Measurements from ENCODE around the gene PLEK2. TPM values are rescaled to one million over a fixed set of nuclear protein-coding genes. Genes with fewer than 3 reads are reported as not detected.

Gene PLEK2
- polyA plus RNA-seq, 1 experiment, result 1.6 TPM

- ChIA-PET POLR2A (no interaction called here), CTCF (no interaction called here)
- no peak for TF ChIP-seq CTCF (IDR thresholded peaks at IDR 0.05; ENCODE audit: low read depth, low read length)
- peaks cover 17% of the 10 kb centered on the region for H3K27me3 ChIP-seq (ENCODE audit: control insufficient read depth, insufficient read depth, low read length)
- no peak overlapping the region for H3K4me3 ChIP-seq (ENCODE audit: low read depth, low read length)
- H3K9me3 ChIP-seq (ENCODE audit: control insufficient read depth, insufficient read depth, low read length), result no peaks in the 10 kb centered on the region
- no peak overlapping the region for H3K27ac ChIP-seq (ENCODE audit: low read depth, low read length)
- DNase-seq (ENCODE audit: low read depth, low spot score), result no peak
Measured at GRCh38 chr14:67440513-67440912, 28.5 kb upstream of the PLEK2 start.

GRCh38 chr14:67438969-67439368 is 27.0 kb upstream of the PLEK2 start:
- no peak for TF ChIP-seq CTCF (IDR thresholded peaks at IDR 0.05; ENCODE audit: low read depth, low read length)
- CTCF ChIA-PET, result interaction anchor here (1.6 kb wide), 1 partner anchor 12 kb away, joined by 5 read pairs; no protein-coding TSS in a partner anchor

GRCh38 chr14:67436006-67436866 is 24.3 kb upstream of the PLEK2 start:
- POLR2A ChIA-PET, result interaction anchor here (0.6 kb wide), 1 partner anchor 88 kb away, joined by 6 read pairs; no protein-coding TSS in a partner anchor
- Histone ChIP-seq H3K27me3 (ENCODE audit: control insufficient read depth, insufficient read depth, low read length) (peaks cover 27% of the 10 kb centered on the region), H3K4me3 (ENCODE audit: low read depth, low read length) (no peak overlapping the region), H3K27ac (ENCODE audit: low read depth, low read length) (no peak overlapping the region), H3K9me3 (ENCODE audit: control insufficient read depth, insufficient read depth, low read length) (no peaks in the 10 kb centered on the region)
- no peak for DNase-seq (ENCODE audit: low read depth, low spot score)
- TF ChIP-seq CTCF (IDR thresholded peaks at IDR 0.05; ENCODE audit: low read depth, low read length), result no peak
- CTCF ChIA-PET, result interaction anchor here (0.6 to 0.9 kb wide), 4 partner anchors 9 to 1077 kb away, joined by 3 read pairs; no protein-coding TSS in a partner anchor

More at GRCh38 chr14:67438969-67439368, 27.0 kb upstream of the PLEK2 start:
- no peak overlapping the region for H3K27ac ChIP-seq (ENCODE audit: low read depth, low read length)
- H3K9me3 ChIP-seq (ENCODE audit: control insufficient read depth, insufficient read depth, low read length), result no peaks in the 10 kb centered on the region
- H3K27me3 ChIP-seq (ENCODE audit: control insufficient read depth, insufficient read depth, low read length), result peaks cover 14% of the 10 kb centered on the region
- POLR2A ChIA-PET, result no interaction called here
- DNase-seq (ENCODE audit: low read depth, low spot score), result no peak
- no peak overlapping the region for H3K4me3 ChIP-seq (ENCODE audit: low read depth, low read length)

- no peak for TF ChIP-seq CTCF (IDR thresholded peaks at IDR 0.05; ENCODE audit: low read depth, low read length)
- Histone ChIP-seq H3K27ac (ENCODE audit: low read depth, low read length) (no peak overlapping the region), H3K9me3 (ENCODE audit: control insufficient read depth, insufficient read depth, low read length) (no peaks in the 10 kb centered on the region), H3K4me3 (ENCODE audit: low read depth, low read length) (no peak overlapping the region), H3K27me3 (ENCODE audit: control insufficient read depth, insufficient read depth, low read length) (peaks cover 27% of the 10 kb centered on the region)
- DNase-seq (ENCODE audit: low read depth, low spot score), result no peak
- CTCF ChIA-PET, result interaction anchor here (0.9 kb wide), 2 partner anchors 8 to 135 kb away, joined by 3 read pairs; no protein-coding TSS in a partner anchor
- POLR2A ChIA-PET, result interaction anchor here (0.6 kb wide), 1 partner anchor 87 kb away, joined by 6 read pairs; no protein-coding TSS in a partner anchor
Measured at GRCh38 chr14:67435603-67436002, 23.6 kb upstream of the PLEK2 start.

GRCh38 chr14:67432050-67432564 is 20.1 kb upstream of the PLEK2 start:
- no peak overlapping the region for H3K27ac ChIP-seq (ENCODE audit: low read depth, low read length)
- H3K27me3 ChIP-seq (ENCODE audit: control insufficient read depth, insufficient read depth, low read length), result peaks cover 27% of the 10 kb centered on the region
- no peak for TF ChIP-seq CTCF (IDR thresholded peaks at IDR 0.05; ENCODE audit: low read depth, low read length)
- ChIA-PET CTCF (interaction anchor here (1.6 to 2.0 kb wide), 2 partner anchors 139 to 152 kb away, joined by 4 to 9 read pairs; no protein-coding TSS in a partner anchor), POLR2A (no interaction called here)
- H3K9me3 ChIP-seq (ENCODE audit: control insufficient read depth, insufficient read depth, low read length), result no peaks in the 10 kb centered on the region
- H3K4me3 ChIP-seq (ENCODE audit: low read depth, low read length), result no peak overlapping the region
- no peak for DNase-seq (ENCODE audit: low read depth, low spot score)

Data from AG04450 (cell line).